HG02970 (cell line): ENCODE results near the gene THEMIS2.
"Not testable (repeated sequence)": the region's sequence is repeated elsewhere in the genome, so short reads cannot be mapped to it uniquely, and the experiment has no call there.

ENCODE experiments used
- ATAC-seq: cut with Tn5 transposase; IDR thresholded peaks from one replicate; pipeline ENCODE4 v1.9.1; 2021; ENCODE audit warnings: mild to moderate bottlenecking, moderate library complexity, moderate number of reproducible peaks; ENCODE audit not compliant: unreplicated experiment, low FRiP score

Gene THEMIS2

DNA sequence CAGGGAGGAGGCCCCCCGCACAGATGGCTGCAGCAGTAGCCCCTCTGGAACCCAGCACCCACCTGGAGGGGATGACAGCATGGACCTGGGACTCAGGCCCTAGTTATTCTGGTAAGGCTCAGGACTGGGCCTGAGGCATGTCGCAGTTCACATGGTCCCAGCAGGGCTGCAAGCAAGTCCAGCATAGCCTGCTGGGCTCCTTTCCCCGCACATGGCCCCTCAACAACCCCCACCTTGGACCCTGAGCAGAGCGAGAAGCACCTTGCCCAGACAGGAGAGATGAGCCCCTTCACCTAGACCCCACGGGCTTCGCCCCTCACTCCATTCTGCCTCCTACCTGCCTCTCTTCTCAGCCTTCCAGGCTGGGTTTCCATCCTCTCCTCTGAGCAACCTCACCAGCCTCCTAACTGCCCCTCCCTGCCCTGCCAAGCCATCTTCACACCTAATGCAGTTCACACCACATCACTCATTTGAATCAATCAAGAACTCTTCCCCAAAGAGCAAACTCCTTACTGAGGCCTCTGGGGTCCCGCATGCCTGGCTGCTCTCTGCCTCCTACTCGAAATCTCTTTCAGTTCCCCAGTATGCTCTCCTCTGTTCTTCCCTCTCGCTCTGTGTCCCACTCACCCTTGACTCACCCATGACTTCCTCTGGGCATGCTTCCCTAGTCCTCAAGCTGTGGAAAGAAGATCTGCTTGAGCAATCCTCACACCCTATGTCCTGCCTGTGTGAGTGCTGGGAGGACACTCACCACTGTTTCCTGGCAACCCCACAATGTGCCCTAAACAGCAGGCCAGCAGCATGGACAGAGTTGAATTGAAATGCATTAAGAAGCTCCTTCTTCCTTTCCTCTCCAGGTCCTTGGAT lies 9.4 kb upstream of the THEMIS2 start:
- ATAC-seq = no peak

DNA sequence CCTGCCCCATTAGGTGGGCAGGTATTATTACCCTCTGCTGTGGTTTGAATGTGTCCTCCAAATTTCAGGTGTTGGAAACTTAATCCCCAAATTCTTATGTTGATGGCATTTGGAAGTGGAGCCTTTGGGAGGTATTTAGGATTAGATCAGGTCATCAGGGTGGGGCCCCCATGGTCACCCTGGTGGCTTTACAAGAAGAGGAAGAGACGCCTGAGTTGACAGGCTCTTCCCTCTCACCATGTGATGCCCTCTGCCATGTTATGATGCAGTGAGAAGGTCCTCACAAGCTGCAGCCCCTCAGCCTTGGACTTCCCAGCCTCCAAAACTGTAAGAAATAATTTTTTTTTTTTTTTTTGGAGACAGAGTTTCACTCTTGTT lies 8.8 kb upstream of the THEMIS2 start:
- ATAC-seq = no peak

DNA sequence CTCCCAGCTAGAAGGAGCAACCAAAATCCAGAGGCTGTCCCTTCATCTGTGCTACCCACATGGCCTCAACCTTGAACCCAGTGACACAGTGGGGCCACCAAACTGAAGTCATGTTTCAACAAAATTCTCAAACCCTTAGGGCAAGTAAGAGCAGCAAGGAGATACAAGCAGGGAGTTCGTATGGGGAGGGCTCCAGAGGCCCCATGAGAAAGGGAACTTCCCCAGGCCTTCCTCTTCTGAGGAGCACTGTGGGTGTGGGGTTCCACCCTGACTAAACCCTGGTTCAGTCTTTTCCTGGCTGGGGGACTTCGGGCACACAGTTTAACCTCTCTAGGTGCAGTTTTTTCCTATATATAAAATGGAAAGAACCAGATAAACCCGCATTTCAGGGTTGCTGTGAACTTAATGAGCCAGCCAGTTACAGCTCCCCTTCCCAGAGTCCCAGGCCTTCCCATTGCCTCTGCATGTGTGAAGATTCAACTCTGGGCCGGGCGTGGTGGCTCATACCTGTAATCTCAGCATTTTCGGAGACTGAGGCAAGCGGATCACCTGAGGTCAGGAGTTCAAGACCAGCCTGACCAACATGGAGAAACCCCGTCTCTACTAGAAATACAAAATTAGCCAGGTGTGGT lies 8.0 kb upstream of the THEMIS2 start:
- no peak for ATAC-seq

- no peak for ATAC-seq
These were observed 6.5 kb upstream of the THEMIS2 start for GRCh38 chr1:27865821-27866220.

- no peak for ATAC-seq
These were observed 3.8 kb upstream of the THEMIS2 start for GRCh38 chr1:27868556-27868931.

- no peak for ATAC-seq
These were observed 3.2 kb upstream of the THEMIS2 start for GRCh38 chr1:27868932-27869718.

- ATAC-seq = no peak
These were observed 2.6 kb upstream of the THEMIS2 start for GRCh38 chr1:27869719-27870085.

GRCh38 chr1:27871076-27871475 lies 1.3 kb upstream of the THEMIS2 start:
- not testable (repeated sequence) for ATAC-seq

GRCh38 chr1:27872802-27873551 lies 633 bp downstream of the THEMIS2 start:
- no peak for ATAC-seq

GRCh38 chr1:27873671-27874384 lies 1.5 kb downstream of the THEMIS2 start:
- no peak for ATAC-seq

DNA sequence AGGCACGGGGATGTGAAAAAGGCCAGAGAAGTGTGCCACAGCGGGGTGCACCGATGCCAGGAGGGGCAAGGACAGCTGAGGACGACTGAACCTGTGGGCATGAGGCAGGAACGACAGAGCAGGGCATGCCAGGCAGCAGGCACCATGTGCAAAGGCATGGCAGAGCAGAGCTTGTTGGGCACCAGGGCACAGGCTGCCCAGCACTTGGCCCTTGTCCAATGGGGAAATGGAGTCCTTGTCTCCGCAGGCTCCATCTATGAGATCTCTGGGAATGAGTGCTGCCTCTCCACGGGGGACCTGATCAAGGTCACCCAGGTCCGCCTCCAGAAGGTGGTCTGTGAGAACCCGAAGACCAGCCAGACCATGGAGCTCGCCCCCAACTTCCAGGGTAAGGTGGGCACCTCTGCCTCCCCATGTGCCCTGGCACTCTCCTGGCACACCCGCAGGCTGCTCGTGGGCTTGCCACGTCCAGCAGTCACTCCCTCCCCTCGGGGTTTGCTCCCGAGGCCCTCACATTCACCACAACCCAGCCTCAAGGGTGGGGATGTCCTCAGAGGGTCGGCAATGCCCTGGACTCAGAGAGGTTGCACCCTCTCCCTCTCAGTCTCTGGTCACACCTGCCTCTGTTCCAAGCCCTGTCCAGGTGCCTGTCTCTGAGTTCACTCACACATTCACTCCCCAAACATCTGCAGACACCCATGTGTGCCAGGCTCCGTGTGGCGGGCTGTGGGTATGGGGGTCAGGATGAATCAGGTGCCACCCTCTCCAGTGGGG lies 4.2 kb downstream of the THEMIS2 start:
- ATAC-seq = no peak

DNA sequence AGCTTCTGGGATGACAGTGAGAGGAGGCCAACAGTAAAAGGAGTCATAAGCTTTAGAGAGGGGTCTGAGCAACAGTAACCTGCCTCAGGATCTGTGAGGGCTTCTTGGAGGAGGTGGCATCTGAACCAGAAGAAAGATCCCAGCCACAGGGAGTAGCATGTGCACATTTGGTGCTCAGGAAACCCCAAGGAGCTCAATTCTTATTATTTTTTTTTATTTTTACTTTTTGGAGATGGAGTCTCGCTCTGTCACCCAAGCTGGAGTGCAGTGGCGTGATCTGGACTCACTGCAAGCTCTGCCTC lies 4.7 kb downstream of the THEMIS2 start:
- no peak for ATAC-seq

DNA sequence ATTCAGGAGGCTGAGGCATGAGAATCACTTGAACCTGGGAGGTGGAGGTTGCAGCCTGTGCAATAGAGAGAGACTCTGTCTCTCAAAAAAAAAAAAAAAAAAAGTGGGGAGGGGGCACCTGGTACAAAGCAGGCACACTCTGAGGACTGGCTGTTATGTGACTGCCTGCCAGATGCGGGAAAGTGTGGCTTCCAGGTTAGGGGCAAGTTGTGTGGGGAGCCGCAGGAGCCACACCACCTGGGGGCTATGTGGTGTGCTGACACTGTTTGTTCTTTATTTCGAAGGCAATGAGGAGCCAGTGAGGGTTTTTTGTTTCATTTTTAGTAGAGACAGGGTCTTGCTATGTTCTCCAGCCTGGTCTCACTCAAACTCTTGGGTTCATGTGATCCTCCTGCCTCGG lies 5.7 kb downstream of the THEMIS2 start:
- no peak for ATAC-seq

DNA sequence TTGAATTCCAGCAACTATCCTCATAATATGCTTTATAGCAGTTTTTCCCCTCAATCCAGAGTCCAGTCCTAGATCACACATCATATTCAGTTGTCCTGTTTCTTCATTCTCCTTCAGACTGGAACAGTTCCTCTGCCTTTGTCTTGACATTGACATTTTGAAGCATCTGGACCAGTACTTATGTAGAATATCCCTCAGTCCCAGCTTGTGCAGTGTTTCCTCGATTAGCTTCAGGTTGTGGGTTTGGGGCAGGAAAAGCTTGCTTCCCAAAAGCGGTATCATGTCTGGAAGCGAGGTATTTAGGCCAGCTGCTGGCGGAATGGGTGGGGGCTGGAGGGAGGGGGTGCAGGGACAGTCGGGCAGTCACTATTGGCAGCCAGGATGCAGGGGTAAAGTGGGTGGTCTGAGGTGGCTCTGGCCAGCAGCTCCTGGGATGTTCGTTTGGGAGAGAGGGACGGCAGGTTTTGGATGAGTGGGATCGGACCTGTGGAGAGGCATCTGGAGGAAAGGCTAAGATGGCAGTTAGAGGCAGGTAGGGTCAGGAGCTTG lies 6.5 kb downstream of the THEMIS2 start:
- no peak for ATAC-seq

DNA sequence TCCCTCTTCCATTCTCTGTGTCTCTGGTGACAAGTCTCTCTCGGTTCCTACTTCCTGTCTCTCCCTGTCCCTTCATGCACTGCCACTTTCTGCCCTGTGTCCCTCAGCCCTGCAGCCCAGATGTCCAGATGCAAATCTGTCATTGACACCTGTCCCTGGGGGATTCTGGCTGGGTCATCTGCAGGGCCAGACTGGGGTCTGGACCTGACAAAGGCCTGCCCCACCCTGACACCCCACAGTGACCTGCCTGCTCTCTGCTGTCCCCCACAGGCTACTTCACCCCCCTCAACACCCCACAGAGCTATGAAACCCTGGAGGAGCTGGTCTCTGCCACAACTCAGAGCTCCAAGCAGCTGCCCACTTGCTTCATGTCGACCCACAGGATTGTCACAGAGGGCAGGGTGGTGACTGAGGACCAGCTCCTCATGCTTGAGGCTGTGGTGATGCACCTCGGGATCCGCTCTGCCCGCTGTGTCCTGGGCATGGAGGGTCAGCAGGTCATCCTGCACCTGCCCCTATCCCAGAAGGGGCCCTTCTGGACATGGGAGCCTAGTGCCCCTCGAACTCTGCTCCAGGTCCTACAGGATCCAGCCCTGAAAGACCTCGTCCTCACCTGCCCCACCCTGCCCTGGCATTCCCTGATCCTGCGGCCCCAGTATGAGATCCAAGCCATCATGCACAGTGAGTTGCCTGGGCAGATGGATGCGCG lies 7.2 kb downstream of the THEMIS2 start:
- ATAC-seq = no peak

DNA sequence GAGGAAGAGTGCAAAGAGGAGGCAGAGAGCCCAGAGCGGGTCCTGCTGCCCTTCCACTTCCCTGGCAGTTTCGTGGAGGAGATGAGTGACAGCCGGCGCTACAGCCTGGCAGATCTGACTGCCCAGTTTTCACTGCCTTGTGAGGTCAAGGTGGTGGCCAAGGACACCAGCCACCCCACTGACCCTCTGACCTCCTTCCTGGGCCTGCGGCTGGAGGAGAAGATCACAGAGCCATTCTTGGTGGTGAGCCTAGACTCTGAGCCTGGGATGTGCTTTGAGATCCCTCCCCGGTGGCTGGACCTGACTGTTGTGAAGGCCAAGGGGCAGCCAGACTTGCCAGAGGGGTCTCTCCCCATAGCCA lies 10.2 kb downstream of the THEMIS2 start:
- ATAC-seq = no peak

DNA sequence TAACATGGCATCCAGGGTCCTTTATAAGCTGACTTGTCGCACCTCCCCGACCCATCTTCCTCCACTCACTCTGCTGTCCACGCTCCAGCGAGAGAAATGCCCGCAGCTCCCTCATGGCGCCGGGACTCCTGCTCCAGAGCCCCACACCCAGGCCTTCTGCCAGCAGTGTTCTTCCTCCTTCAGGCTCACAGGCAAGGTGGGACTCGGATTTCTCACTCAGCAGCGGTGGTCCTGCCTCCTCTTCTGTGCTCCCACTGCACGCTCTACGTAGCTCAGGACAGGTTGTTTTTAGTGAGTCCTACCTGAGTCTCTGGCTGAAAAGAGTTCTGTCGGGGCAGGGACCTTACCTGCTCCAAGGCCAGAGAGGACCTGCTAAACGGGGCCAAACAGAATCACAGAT lies 11.2 kb downstream of the THEMIS2 start:
- ATAC-seq = no peak

GRCh38 chr1:27884006-27884954 lies 11.9 kb downstream of the THEMIS2 start:
- no peak for ATAC-seq
